Common myeloid progenitor, CD34-positive (primary cell): ENCODE measurements around the gene COX14.

ENCODE experiments used
- CTCF ChIA-PET: fragments of 350-600 bp; sonication (Branson Sonifier 250); formaldehyde crosslinking; loops from one replicate; lab custom pipeline; 2021; ENCODE audit warnings: antibody characterized with exemption; lab: Charles Lee
- POLR2A ChIA-PET: fragments of 350-600 bp; sonication (Branson Sonifier 250); formaldehyde crosslinking; loops from one replicate; lab custom pipeline; 2021; ENCODE audit warnings: antibody characterized with exemption; lab: Charles Lee
- DNase-seq, 3 donors: peaks; one replicate each; pipeline versions ENCODE4 v3.0.0 to v3.0.0-alpha.2; 2013
- H3K27ac ChIP-seq, 2 experiments: 1 replicate in 1 of 2; 2 replicates in 1 of 2; pipeline ENCODE4 v1.7.0; 2013; ENCODE audit warnings: inconsistent platforms in 2 of 2, low read length in 2 of 2, mild to moderate bottlenecking in 2 of 2, low read depth in 1 of 2, moderate library complexity in 1 of 2; ENCODE audit not compliant: severe bottlenecking in 2 of 2, insufficient read depth in 1 of 2, poor library complexity in 1 of 2
- H3K27me3 ChIP-seq, 5 experiments: replicated peaks in 2 of 5; 1 replicate in 3 of 5; 2 replicates in 2 of 5; pipeline versions ENCODE4 v1.6.1 to v1.7.0; 2013; ENCODE audit warnings: low read length in 4 of 5, mild to moderate bottlenecking in 2 of 5, moderate library complexity in 2 of 5, inconsistent platforms in 1 of 5; ENCODE audit not compliant: insufficient read depth in 5 of 5, control insufficient read depth in 4 of 5
- H3K36me3 ChIP-seq, 4 experiments: 1 replicate in 2 of 4; 2 replicates in 2 of 4; pipeline versions ENCODE4 v1.6.1 to v1.7.0; 2013; ENCODE audit warnings: low read length in 3 of 4, control low read depth in 1 of 4, mild to moderate bottlenecking in 1 of 4; ENCODE audit not compliant: control insufficient read depth in 4 of 4, insufficient read depth in 4 of 4
- H3K4me1 ChIP-seq, 4 experiments: 1 replicate in 3 of 4; 2 replicates in 1 of 4; pipeline versions ENCODE4 v1.6.1 to v1.7.1; 2013; ENCODE audit warnings: low read length in 3 of 4, mild to moderate bottlenecking in 3 of 4, control low read depth in 1 of 4, inconsistent platforms in 1 of 4, moderate library complexity in 1 of 4; ENCODE audit not compliant: control insufficient read depth in 4 of 4, insufficient read depth in 4 of 4; ENCODE audit errors: control extremely low read depth in 1 of 4
- H3K4me3 ChIP-seq, 7 experiments: 1 replicate in 4 of 7; 2 replicates in 3 of 7; pipeline versions ENCODE4 v1.5.1 to v1.7.0; 2013; ENCODE audit warnings: mild to moderate bottlenecking in 7 of 7, low read length in 6 of 7, moderate library complexity in 6 of 7, inconsistent platforms in 2 of 7, low read depth in 2 of 7, control low read depth in 1 of 7; ENCODE audit not compliant: insufficient read depth in 4 of 7, control insufficient read depth in 1 of 7; ENCODE audit errors: extremely low read depth in 1 of 7
- H3K9me3 ChIP-seq, 5 experiments: 1 replicate in 4 of 5; 2 replicates in 1 of 5; pipeline versions ENCODE4 v1.6.1 to v1.7.1; 2013; ENCODE audit warnings: low read length in 4 of 5, mild to moderate bottlenecking in 2 of 5, inconsistent platforms in 1 of 5, low read depth in 1 of 5, moderate library complexity in 1 of 5; ENCODE audit not compliant: control insufficient read depth in 4 of 5, insufficient read depth in 2 of 5; ENCODE audit errors: control extremely low read depth in 1 of 5
- WGBS: methylation state at CpG from one replicate; pipeline ENCODE4 v1.1.5; 2013; ENCODE audit not compliant: insufficient coverage; 5-methylcytosine and 5-hydroxymethylcytosine counted together

COX14 gene

DNA sequence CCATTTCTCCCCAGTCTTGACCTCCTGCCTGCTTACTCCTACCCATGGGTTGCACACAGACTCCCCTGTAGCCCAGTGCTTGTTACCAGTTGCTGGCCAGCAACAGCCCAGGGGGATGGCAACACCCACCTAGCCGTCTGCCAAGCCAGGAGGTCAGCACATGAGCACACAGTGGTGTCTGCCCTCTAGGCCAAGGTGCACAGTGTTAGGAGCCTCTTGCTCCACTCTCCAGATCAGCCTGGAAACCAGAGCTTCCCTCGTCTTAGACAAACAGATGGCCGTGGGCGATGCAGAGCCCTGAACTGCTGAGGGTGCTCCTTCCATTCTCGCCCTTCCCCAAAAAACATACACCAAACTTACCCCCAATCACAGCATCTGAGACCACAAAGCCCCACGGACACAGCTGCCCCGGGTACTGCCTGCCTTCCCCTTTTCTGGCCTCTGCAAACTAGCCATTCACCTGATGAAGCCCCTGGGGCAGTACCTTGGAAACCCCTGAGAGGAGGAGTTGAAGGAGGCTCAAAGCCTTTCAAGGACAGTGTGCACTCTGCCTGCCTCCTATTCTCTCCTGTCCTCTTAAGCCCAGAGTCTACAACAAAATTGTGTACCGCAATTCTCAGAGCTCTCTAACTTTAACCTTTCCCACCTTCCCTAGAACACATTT is 9.3 kb upstream of the COX14 start:
- no peak for DNase-seq
- peaks cover 1 to 36% (median 25%) of the 10 kb centered on the region in 4 experiments for H3K36me3 ChIP-seq
- 100% methylated on average over 4 of the region's 8 CpGs for WGBS
- no peaks in the 10 kb centered on the region for H3K27me3 ChIP-seq
- no peak overlapping the region for H3K27ac ChIP-seq
- ChIA-PET POLR2A (interaction anchor here (0.6 to 1.1 kb wide), 3 partner anchors 9 to 918 kb away, joined by 3 read pairs; no protein-coding TSS in a partner anchor), CTCF (interaction anchor here (10.5 to 14.1 kb wide), 2 partner anchors 7 to 16 kb away, joined by 89 to 168 read pairs; partner anchors contain the start of genes COX14 and SMARCD1)
- no peak overlapping the region for H3K4me3 ChIP-seq
- no peaks in the 10 kb centered on the region for H3K4me1 ChIP-seq
- no peaks in the 10 kb centered on the region for H3K9me3 ChIP-seq

DNA sequence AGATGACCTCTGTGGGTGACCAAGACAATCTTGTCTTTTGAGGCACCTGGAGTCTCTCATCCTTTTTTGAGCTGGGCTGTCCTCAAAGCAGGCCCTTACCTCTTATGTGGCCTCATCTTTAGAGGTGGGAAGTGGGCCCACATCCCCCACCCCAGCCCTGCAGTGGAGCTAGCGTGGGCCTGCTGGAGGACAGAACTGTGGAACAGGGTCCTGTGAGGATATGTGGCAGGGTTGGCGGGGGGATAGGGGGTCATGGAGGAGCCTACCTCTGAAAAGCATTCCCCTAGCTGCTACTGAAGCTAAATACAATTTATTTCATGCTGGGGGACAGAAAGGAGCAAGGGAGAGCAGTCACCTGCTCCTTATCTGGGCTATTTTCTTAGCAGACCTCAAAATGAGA is 8.7 kb upstream of the COX14 start:
- Histone ChIP-seq H3K4me3 (no peak overlapping the region), H3K36me3 (peaks cover 0 to 30% (median 19%) of the 10 kb centered on the region in 4 experiments), H3K4me1 (no peaks in the 10 kb centered on the region), H3K9me3 (no peaks in the 10 kb centered on the region), H3K27me3 (no peaks in the 10 kb centered on the region), H3K27ac (no peak overlapping the region)
- CTCF ChIA-PET: interaction anchor here (0.8 to 14.1 kb wide), 3 partner anchors 7 to 64 kb away, joined by 3 to 168 read pairs (median 89); partner anchors contain the start of genes CERS5, COX14 and SMARCD1
- POLR2A ChIA-PET: interaction anchor here (1.1 kb wide), 2 partner anchors 9 to 13 kb away, joined by 3 read pairs; no protein-coding TSS in a partner anchor
- WGBS: 80% methylated on average over 2 of the region's 2 CpGs
- no peak for DNase-seq

- Histone ChIP-seq H3K27me3 (no peaks in the 10 kb centered on the region), H3K27ac (no peak within 1 kb of the TSS), H3K36me3 (peaks cover 0 to 25% (median 15%) of the 10 kb centered on the region in 4 experiments), H3K4me3 (no peak within 1 kb of the TSS), H3K4me1 (no peaks in the 10 kb centered on the region), H3K9me3 (no peaks in the 10 kb centered on the region)
- CTCF ChIA-PET: interaction anchor here (0.8 to 14.1 kb wide), 3 partner anchors 6 to 63 kb away, joined by 3 to 168 read pairs (median 89); partner anchors contain the start of genes CERS5, COX14 and SMARCD1
- POLR2A ChIA-PET: interaction anchor here (1.1 kb wide), 1 partner anchor 14 kb away, joined by 3 read pairs; no protein-coding TSS in a partner anchor
- peak in 1 of 3 donors; percentile 24 for DNase-seq
- 66% methylated on average over 7 of the region's 13 CpGs for WGBS
These were observed 8.2 kb upstream of the COX14 start, which contains the start of gene GPD1 for GRCh38 chr12:50103767-50104321. Gene GPD1 (plus strand): TSS chr12:50104008. CDS start chr12:50104051, 43 bp downstream.

DNA sequence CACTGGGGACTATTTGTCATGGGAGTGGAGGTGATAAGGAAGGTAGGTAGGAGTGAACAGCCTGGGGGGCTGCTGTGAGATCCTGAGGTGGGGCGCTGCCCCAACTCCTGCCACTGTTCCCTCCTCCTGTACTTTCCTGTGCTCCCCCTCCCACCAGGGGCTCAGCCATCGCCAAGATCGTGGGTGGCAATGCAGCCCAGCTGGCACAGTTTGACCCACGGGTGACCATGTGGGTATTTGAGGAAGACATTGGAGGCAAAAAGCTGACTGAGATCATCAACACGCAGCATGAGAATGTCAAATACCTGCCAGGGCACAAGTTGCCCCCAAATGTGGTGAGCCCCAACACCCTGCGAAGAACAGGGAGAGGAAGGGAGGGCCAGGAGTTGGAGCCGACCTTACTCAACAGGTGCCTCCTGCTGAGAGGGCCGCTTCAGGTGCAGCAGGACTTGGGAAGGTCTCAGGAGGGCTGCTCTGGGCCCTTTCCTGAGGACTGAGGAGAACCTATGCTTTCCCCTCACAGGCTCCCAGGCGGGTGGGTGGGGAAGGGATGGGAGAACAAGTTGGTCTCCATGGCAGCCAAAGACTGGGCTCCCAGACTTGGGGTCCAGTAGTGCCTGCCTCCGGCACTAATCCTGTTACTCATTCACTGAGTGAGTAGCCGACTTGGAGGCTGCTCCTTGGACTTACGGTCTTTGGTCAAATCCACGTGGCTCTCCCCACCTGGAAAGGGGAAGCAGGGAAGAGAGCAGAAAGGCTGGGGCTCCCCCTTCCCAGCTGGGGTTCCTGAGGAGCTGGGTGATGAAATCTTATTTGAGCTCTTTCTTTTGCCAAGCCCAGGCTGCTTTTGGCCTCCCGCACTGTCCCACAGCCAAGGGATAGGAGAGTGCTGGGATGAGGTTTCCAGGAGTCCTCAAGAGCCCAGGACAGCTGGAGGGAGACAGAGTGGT is 7.3 kb upstream of the COX14 start:
- H3K27me3 ChIP-seq: no peaks in the 10 kb centered on the region

DNA sequence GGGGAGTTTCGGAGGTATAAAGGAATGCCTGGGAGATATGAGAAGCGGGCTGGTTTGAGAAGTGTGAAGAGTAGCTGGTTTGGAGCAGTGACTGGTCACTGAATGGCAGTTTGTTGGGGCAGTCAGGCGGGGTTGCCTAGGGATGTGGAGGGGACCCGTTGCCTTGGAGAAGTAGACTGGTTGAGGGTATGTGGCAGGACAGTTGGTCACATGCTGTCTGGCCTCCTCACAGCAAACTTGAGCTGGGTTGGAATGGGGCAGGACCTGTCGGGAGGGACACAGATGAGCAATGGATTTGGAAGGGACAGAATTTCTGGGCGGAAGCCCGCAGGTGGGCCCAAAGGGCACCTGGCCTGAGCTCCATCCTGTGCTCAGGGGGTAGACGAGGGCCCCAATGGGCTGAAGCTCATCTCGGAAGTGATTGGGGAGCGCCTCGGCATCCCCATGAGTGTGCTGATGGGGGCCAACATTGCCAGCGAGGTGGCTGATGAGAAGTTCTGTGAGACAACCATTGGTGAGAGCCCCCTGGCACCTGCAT is 6.1 kb upstream of the COX14 start:
- Histone ChIP-seq H3K27ac (no peak overlapping the region), H3K27me3 (no peaks in the 10 kb centered on the region), H3K4me1 (peaks cover 0 to 11% (median 4%) of the 10 kb centered on the region in 4 experiments), H3K36me3 (peaks cover 0 to 9% (median 5%) of the 10 kb centered on the region in 4 experiments), H3K4me3 (no peak overlapping the region), H3K9me3 (no peaks in the 10 kb centered on the region)
- WGBS: 100% methylated on average over 9 of the region's 12 CpGs
- no peak for DNase-seq
- ChIA-PET POLR2A (no interaction called here), CTCF (interaction anchor here (1.8 to 14.1 kb wide), 3 partner anchors 7 to 20 kb away, joined by 6 to 168 read pairs (median 89); partner anchors contain the start of genes GPD1 and SMARCD1)

More for the DNA sequence above, 7.3 kb upstream of the COX14 start:
- no peak overlapping the region for H3K27ac ChIP-seq
- no peak for DNase-seq
- H3K4me1 ChIP-seq: no peaks in the 10 kb centered on the region
- no peak overlapping the region for H3K4me3 ChIP-seq
- 92% methylated on average over 11 of the region's 14 CpGs for WGBS
- CTCF ChIA-PET: interaction anchor here (0.6 to 14.1 kb wide), 5 partner anchors 8 to 63 kb away, joined by 3 to 168 read pairs (median 4); partner anchors contain the start of genes CERS5 and SMARCD1
- POLR2A ChIA-PET: interaction anchor here (0.5 kb wide), 1 partner anchor 13 kb away, joined by 3 read pairs; no protein-coding TSS in a partner anchor
- peaks cover 0 to 17% (median 11%) of the 10 kb centered on the region in 4 experiments for H3K36me3 ChIP-seq
- H3K9me3 ChIP-seq: no peaks in the 10 kb centered on the region

DNA sequence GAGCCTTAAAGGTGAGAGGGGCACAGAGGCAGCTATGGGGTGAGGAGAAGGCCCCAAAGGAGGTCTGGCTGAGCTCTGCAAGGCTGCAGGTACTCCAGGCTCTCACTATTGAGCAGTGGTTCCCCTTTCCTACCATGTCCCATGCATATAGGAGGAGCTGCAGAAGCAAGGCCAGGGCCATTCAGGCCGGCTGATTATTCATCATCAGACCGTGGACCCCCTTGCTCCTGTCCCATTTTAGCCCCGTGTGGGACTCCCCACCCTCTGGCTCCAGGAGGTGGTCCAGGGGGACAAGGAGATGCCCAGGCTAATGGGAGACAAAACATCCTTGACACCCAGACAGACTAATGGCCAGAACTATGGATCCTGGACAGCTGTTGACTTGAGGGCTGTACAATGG is 5.1 kb upstream of the COX14 start:
- Histone ChIP-seq H3K9me3 (no peaks in the 10 kb centered on the region), H3K36me3 (peaks cover 0 to 4% (median under 1%) of the 10 kb centered on the region in 4 experiments), H3K27me3 (no peaks in the 10 kb centered on the region), H3K4me1 (peaks cover 0 to 14% (median 8%) of the 10 kb centered on the region in 4 experiments), H3K4me3 (no peak overlapping the region), H3K27ac (no peak overlapping the region)
- whole genome bisulfite sequencing: 100% methylated on average over 3 of the region's 3 CpGs
- POLR2A ChIA-PET: no interaction called here
- no peak for DNase-seq
- CTCF ChIA-PET: interaction anchor here (1.0 to 14.1 kb wide), 5 partner anchors 8 to 60 kb away, joined by 3 to 168 read pairs (median 6); partner anchors contain the start of genes CERS5, GPD1 and SMARCD1
